DOHH2 (cell line): ENCODE measurements around the gene ACER1.

Source experiments
- H3F3A ChIP-seq: fragments of 200-600 bp; sonication (generic), shearing (Covaris generic); 2 replicates; pipeline ENCODE4 v1.6.0; 2016; ENCODE audit warnings: antibody characterized with exemption, mild to moderate bottlenecking; ENCODE audit not compliant: control insufficient read depth, insufficient read depth
- H3K27ac ChIP-seq: fragments of 200-600 bp; sonication (generic); 2 replicates; pipeline ENCODE4 v1.5.1; 2014; ENCODE audit warnings: low read depth, mild to moderate bottlenecking, low read length, moderate library complexity
- H3K27me3 ChIP-seq: fragments of 200-600 bp; sonication (generic); 2 replicates; pipeline ENCODE4 v1.6.1; 2014; ENCODE audit warnings: mild to moderate bottlenecking, low read length, mixed read lengths; ENCODE audit not compliant: control insufficient read depth
- H3K36me3 ChIP-seq: fragments of 200-600 bp; sonication (generic); 2 replicates; pipeline ENCODE4 v1.6.1; 2014; ENCODE audit warnings: mild to moderate bottlenecking, low read length, moderate library complexity, mixed read lengths; ENCODE audit not compliant: control insufficient read depth
- H3K4me1 ChIP-seq: fragments of 200-600 bp; sonication (generic); 2 replicates; pipeline ENCODE4 v1.6.1; 2014; ENCODE audit warnings: mild to moderate bottlenecking, low read length, mixed read lengths; ENCODE audit not compliant: control insufficient read depth
- H3K4me2 ChIP-seq: fragments of 200-600 bp; sonication (generic); 2 replicates; pipeline ENCODE4 v1.6.0; 2014; ENCODE audit warnings: mild to moderate bottlenecking, low read length, moderate library complexity
- H3K4me3 ChIP-seq: fragments of 200-600 bp; sonication (generic); 2 replicates; pipeline ENCODE4 v1.5.1; 2014; ENCODE audit warnings: mild to moderate bottlenecking, low read length, mixed read lengths
- H3K79me2 ChIP-seq: fragments of 200-600 bp; sonication (generic); 2 replicates; pipeline ENCODE4 v1.6.1; 2014; ENCODE audit warnings: mild to moderate bottlenecking, low read length, mixed read lengths; ENCODE audit not compliant: control insufficient read depth
- H3K9me2 ChIP-seq: fragments of 200-600 bp; sonication (generic); replicated peaks from 2 replicates; pipeline ENCODE4 v1.6.1; 2014; ENCODE audit warnings: mild to moderate bottlenecking, low read length, mixed read lengths; ENCODE audit not compliant: control insufficient read depth
- H3K9me3 ChIP-seq: fragments of 200-600 bp; sonication (generic); 2 replicates; pipeline ENCODE4 v1.6.1; 2014; ENCODE audit warnings: antibody characterized with exemption, low read length, mixed read lengths; ENCODE audit not compliant: control insufficient read depth, insufficient read depth
- H4K20me1 ChIP-seq: fragments of 200-600 bp; sonication (generic); 2 replicates; pipeline ENCODE4 v1.6.0; 2014; ENCODE audit warnings: low read depth, mild to moderate bottlenecking, antibody characterized with exemption, low read length, moderate library complexity; ENCODE audit not compliant: control insufficient read depth, insufficient read depth
- EZH2phosphoT487 ChIP-seq: fragments of 200-600 bp; sonication (generic); IDR thresholded peaks from 2 replicates; pipeline ENCODE4 v1.6.1; 2017; ENCODE audit warnings: borderline replicate concordance, mild to moderate bottlenecking, antibody characterized with exemption, low read length, moderate library complexity, mixed read lengths
- TF ChIP-seq, protein P1 (sequence below): fragments of 200-600 bp; sonication (generic); IDR thresholded peaks from one replicate; pipeline ENCODE4 v1.5.1; 2014; ENCODE audit warnings: antibody characterized with exemption, mild to moderate bottlenecking, low read depth, low read length; ENCODE audit not compliant: poor library complexity, severe bottlenecking

ACER1 gene

DNA sequence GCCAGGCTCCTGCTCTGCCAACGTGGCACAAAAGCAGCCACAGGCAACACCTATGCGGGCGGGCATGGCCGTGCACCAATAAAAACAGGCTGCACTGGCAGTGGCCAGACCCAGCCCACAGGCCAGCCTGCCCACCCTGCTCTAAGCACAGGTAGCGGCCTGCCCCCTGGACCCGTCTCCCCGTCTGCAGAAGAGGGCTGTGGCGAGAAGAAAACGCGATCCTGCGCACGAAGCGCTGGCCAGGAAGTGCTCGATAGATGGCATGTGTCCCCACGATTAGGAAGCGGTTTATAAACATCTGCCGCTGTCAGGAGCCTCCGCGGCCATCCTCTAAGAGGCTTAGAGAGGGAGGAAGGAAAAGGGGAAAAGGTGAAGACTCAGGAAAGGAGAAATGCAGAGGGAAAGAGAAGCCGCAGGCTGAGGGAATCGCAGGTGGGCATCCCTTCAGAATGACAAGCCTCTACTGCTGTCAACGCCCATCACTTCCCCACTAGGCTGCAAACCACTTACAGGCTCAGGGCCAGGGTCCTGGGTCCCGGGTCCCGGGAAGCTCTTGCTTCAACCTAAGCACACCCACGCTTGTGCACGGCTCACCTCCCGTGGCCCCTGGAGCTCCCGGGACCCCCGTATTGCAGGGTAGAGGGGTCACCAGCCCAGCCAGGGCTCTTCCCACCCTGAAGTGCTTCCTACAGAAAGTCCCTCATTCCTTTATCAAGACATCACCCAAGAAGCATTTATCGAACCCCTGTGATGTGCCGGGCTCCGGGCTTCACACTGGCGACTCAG lies 64.1 kb downstream of the ACER1 start:
- TF ChIP-seq EZH2phosphoT487 = no peak
- TF ChIP-seq, protein P1, sequence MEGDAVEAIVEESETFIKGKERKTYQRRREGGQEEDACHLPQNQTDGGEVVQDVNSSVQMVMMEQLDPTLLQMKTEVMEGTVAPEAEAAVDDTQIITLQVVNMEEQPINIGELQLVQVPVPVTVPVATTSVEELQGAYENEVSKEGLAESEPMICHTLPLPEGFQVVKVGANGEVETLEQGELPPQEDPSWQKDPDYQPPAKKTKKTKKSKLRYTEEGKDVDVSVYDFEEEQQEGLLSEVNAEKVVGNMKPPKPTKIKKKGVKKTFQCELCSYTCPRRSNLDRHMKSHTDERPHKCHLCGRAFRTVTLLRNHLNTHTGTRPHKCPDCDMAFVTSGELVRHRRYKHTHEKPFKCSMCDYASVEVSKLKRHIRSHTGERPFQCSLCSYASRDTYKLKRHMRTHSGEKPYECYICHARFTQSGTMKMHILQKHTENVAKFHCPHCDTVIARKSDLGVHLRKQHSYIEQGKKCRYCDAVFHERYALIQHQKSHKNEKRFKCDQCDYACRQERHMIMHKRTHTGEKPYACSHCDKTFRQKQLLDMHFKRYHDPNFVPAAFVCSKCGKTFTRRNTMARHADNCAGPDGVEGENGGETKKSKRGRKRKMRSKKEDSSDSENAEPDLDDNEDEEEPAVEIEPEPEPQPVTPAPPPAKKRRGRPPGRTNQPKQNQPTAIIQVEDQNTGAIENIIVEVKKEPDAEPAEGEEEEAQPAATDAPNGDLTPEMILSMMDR = no peak
- Histone ChIP-seq H3F3A (no peaks in the 10 kb centered on the region), H3K36me3 (peaks cover 22% of the 10 kb centered on the region), H3K27me3 (no peaks in the 10 kb centered on the region), H3K9me2 (no peaks in the 10 kb centered on the region), H3K27ac (no peak overlapping the region), H3K4me2 (no peak overlapping the region), H4K20me1 (peaks cover 6% of the 10 kb centered on the region; the same call in 1 of the 2 replicates), H3K9me3 (no peaks in the 10 kb centered on the region), H3K4me1 (no peaks in the 10 kb centered on the region), H3K4me3 (no peak overlapping the region), H3K79me2 (peaks cover 83% of the 10 kb centered on the region)

DNA sequence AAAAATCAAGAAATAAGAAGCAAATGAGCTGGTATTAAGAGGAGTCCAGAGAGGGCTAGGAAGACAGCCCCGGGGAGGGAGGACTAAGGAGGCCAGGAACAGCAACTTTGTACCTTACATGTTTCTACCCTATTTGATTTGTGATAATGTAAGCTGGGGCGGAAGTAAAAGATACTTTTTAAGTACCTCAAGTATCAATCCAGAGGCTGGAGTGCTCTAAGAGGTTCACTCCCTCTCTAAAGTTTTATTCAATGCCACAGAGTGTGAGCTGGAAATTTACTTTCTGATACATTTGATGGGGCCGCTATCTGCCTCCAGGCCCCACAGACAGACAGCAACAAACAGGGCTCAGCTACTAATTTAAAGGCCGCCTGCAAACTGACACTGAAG lies 65.0 kb downstream of the ACER1 start:
- TF ChIP-seq EZH2phosphoT487 = no peak
- TF ChIP-seq, protein P1 = no peak
- no peaks in the 10 kb centered on the region for H3K9me3 ChIP-seq
- H3K4me3 ChIP-seq = no peak overlapping the region
- H3K79me2 ChIP-seq = peaks cover 79% of the 10 kb centered on the region
- H3K27ac ChIP-seq = no peak overlapping the region
- H3K27me3 ChIP-seq = no peaks in the 10 kb centered on the region
- H4K20me1 ChIP-seq = peaks cover 6% of the 10 kb centered on the region; the same call in 1 of the 2 replicates
- peaks cover 24% of the 10 kb centered on the region for H3K36me3 ChIP-seq
- H3K4me2 ChIP-seq = no peak overlapping the region
- H3F3A ChIP-seq = no peaks in the 10 kb centered on the region
- no peaks in the 10 kb centered on the region for H3K4me1 ChIP-seq
- H3K9me2 ChIP-seq = no peaks in the 10 kb centered on the region

DNA sequence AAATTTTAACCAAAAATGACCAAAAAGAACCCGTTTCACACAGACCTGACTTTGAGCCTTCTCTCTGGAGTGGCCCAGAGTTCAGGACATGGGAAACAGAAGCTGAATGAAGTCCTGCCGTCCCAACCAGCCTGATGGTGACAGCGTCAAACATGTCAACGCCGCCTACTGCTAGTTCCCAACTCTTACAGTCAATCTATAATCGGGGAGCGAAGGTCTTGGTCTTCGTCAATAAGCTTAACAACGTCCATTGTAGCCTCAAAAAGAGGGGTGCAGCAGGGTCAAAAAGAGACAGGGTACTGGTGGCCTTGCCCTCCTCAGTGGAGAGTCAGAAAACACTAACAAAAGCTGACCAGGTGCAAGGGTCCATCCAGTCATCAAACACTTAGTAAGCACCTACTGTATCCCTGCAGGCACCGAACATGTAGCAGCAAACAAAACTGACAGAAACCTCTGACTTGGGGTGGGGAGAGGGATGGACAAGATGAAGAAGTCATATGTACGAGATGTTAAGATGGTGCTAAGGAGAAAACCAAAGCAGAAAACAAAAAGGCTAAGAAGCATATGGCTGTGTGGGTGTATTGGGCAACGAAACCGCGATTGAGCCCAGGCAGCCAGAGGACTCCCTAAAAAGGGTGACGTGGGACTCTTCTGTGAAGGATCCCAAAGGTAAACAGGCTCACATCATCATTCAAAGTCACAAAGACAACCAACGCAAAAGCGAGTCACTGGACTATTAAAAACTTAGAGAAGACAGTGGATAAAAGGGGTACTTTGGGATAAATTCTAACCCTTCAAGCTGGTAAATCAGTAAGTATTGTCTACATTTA lies 65.6 kb downstream of the ACER1 start:
- Histone ChIP-seq H4K20me1 (peaks cover 6% of the 10 kb centered on the region; the same call in 1 of the 2 replicates), H3K27ac (no peak overlapping the region), H3K79me2 (peaks cover 75% of the 10 kb centered on the region), H3K4me3 (no peak overlapping the region), H3K36me3 (peaks cover 26% of the 10 kb centered on the region), H3F3A (no peaks in the 10 kb centered on the region), H3K27me3 (no peaks in the 10 kb centered on the region), H3K9me3 (no peaks in the 10 kb centered on the region), H3K4me2 (no peak overlapping the region), H3K9me2 (no peaks in the 10 kb centered on the region), H3K4me1 (no peaks in the 10 kb centered on the region)
- TF ChIP-seq, protein P1 = no peak
- no peak for TF ChIP-seq EZH2phosphoT487
